HG02610 (cell line): ENCODE measurements around the gene CCDC188.
"Not testable (repeated sequence)": the region's sequence is repeated elsewhere in the genome, so short reads cannot be mapped to it uniquely, and the experiment has no call there.

Source experiments
- ATAC-seq: cut with Tn5 transposase; IDR thresholded peaks from one replicate; pipeline ENCODE4 v1.9.1; 2021; ENCODE audit warnings: mild to moderate bottlenecking, moderate library complexity; ENCODE audit not compliant: unreplicated experiment

The CCDC188 gene

GRCh38 chr22:20171288-20172140 is 20.7 kb upstream of the CCDC188 start:
- no peak for ATAC-seq

GRCh38 chr22:20170170-20170569 is 19.3 kb upstream of the CCDC188 start:
- no peak for ATAC-seq

GRCh38 chr22:20169253-20169822 is 18.5 kb upstream of the CCDC188 start:
- ATAC-seq, result no peak

GRCh38 chr22:20167643-20168322 is 16.9 kb upstream of the CCDC188 start:
- no peak for ATAC-seq

GRCh38 chr22:20166703-20167102 is 15.8 kb upstream of the CCDC188 start:
- ATAC-seq, result no peak

GRCh38 chr22:20165913-20166312 is 15.1 kb upstream of the CCDC188 start:
- ATAC-seq, result no peak

GRCh38 chr22:20165421-20165820 is 14.6 kb upstream of the CCDC188 start:
- no peak for ATAC-seq

GRCh38 chr22:20164863-20165262 is 14.0 kb upstream of the CCDC188 start:
- ATAC-seq, result no peak

GRCh38 chr22:20160041-20160440 is 9.2 kb upstream of the CCDC188 start:
- ATAC-seq, result no peak

- not testable (repeated sequence) for ATAC-seq
Observed at GRCh38 chr22:20159531-20159930, 8.7 kb upstream of the CCDC188 start.

- ATAC-seq, result no peak
Observed at GRCh38 chr22:20159076-20159475, 8.2 kb upstream of the CCDC188 start.

- no peak for ATAC-seq
Observed at GRCh38 chr22:20158391-20159036, 7.7 kb upstream of the CCDC188 start.

GRCh38 chr22:20157430-20158183 is 6.8 kb upstream of the CCDC188 start:
- no peak for ATAC-seq

- ATAC-seq, result no peak
Observed at GRCh38 chr22:20156611-20157429, 6.0 kb upstream of the CCDC188 start.

- no peak for ATAC-seq
Observed at GRCh38 chr22:20156042-20156389, 5.2 kb upstream of the CCDC188 start.

- ATAC-seq, result no peak
Observed at GRCh38 chr22:20155330-20156041, 4.6 kb upstream of the CCDC188 start.

- ATAC-seq, result no peak
Observed at GRCh38 chr22:20154602-20155187, 3.8 kb upstream of the CCDC188 start.

- ATAC-seq, result no peak
Observed at GRCh38 chr22:20153945-20154344, 3.1 kb upstream of the CCDC188 start.

GRCh38 chr22:20152464-20152890 is 1.6 kb upstream of the CCDC188 start:
- ATAC-seq, result no peak
